Measurements from ENCODE around the gene MED16. TPM values are rescaled to one million over a fixed set of nuclear protein-coding genes. Genes with fewer than 3 reads are reported as not detected.

The MED16 gene
- total and polyA plus RNA-seq, 2 of the 4 experiments (the other 2 are of a cell fraction): 8.1 to 40.2 TPM

- Histone ChIP-seq H2AFZ (replicated peaks; ENCODE audit: low read length, poor library complexity) (peak within 1 kb of the TSS; percentile 79), H2AK9ac (replicated peaks; ENCODE audit: low read depth, low read length, poor library complexity) (no peak within 1 kb of the TSS), H3K79me1 (ENCODE audit: low read depth in 1 of 2, low read length in 2 of 2) (no peaks in the 10 kb centered on the region), H2AK5ac (ENCODE audit: low read depth, low read length) (no peak within 1 kb of the TSS), H2BK20ac (ENCODE audit: low read depth, low read length) (no peak within 1 kb of the TSS), H3K36me3 (ENCODE audit: control insufficient read depth, insufficient read depth, low read length) (no peaks in the 10 kb centered on the region), H3K4me1 (ENCODE audit: control insufficient read depth, insufficient read depth, low read length) (peaks cover 3% of the 10 kb centered on the region; the same call in 1 of the 2 replicates), H3K14ac (replicated peaks; ENCODE audit: low read depth, low read length) (no peak within 1 kb of the TSS), H3K9me3 (ENCODE audit: control insufficient read depth, insufficient read depth, low read length) (no peaks in the 10 kb centered on the region), H3K18ac (ENCODE audit: low read depth, low read length) (no peak within 1 kb of the TSS; the same call in 1 of the 2 replicates), H4K20me1 (ENCODE audit: insufficient read depth, low read length) (no peaks in the 10 kb centered on the region), H2BK120ac (ENCODE audit: low read depth, low read length) (no peak within 1 kb of the TSS), H3K23ac (ENCODE audit: low read depth, low read length) (no peak within 1 kb of the TSS), H3K4me3 (ENCODE audit: insufficient read depth, low read depth, low read length) (peak within 1 kb of the TSS; percentile 54), H3K9ac (ENCODE audit: low read depth, low read length) (no peak within 1 kb of the TSS), H4K91ac (ENCODE audit: insufficient read depth, low read depth, low read length) (no peak within 1 kb of the TSS), H3K56ac (ENCODE audit: extremely low read depth, insufficient read depth, low read length) (no peak within 1 kb of the TSS), H3K27me3 (ENCODE audit: control insufficient read depth, insufficient read depth, low read length) (peaks cover 2% of the 10 kb centered on the region; the same call in 1 of the 2 replicates), H2BK5ac (ENCODE audit: low read depth, low read length, poor library complexity, severe bottlenecking) (no peak within 1 kb of the TSS), H3K4me2 (ENCODE audit: low read depth, low read length) (peak within 1 kb of the TSS; percentile 65), H3K9me1 (ENCODE audit: insufficient read depth, low read length) (no peaks in the 10 kb centered on the region), H2BK15ac (ENCODE audit: low read depth, low read length) (no peak within 1 kb of the TSS), H3K27ac (ENCODE audit: insufficient read depth, low read length) (no peak within 1 kb of the TSS; the same call in 1 of the 2 replicates), H4K5ac (ENCODE audit: low read depth, low read length) (no peak within 1 kb of the TSS), H4K8ac (ENCODE audit: low read depth in 2 of 2, low read length in 2 of 2) (no peak within 1 kb of the TSS), H3K4ac (ENCODE audit: low read depth, low read length) (no peak within 1 kb of the TSS)
- ATAC-seq (ENCODE audit: low read depth): peak; percentile 30
- CTCF ChIA-PET: no interaction called here
- intact Hi-C loops (cut with micrococcal nuclease) (no loop called here), dilution Hi-C loops (cut with HindIII; ENCODE audit: low sequenced_read_pairs, unreplicated experiment) (no loop called here), in situ Hi-C loops (cut with MboI; ENCODE audit: low sequenced_read_pairs) (no loop called here)
- BruUV-seq (replicated peaks): no TSS peak
- TF ChIP-seq CEBPB (IDR thresholded peaks at IDR 0.05; ENCODE audit: low read depth, low read length): no peak
- no peak for TF ChIP-seq RCOR1 (IDR thresholded peaks at IDR 0.05; ENCODE audit: insufficient replicate concordance, low read length)
- no peak for TF ChIP-seq SMC3 (IDR thresholded peaks at IDR 0.05; ENCODE audit: low read depth, low read length)
- TF ChIP-seq, protein P1, sequence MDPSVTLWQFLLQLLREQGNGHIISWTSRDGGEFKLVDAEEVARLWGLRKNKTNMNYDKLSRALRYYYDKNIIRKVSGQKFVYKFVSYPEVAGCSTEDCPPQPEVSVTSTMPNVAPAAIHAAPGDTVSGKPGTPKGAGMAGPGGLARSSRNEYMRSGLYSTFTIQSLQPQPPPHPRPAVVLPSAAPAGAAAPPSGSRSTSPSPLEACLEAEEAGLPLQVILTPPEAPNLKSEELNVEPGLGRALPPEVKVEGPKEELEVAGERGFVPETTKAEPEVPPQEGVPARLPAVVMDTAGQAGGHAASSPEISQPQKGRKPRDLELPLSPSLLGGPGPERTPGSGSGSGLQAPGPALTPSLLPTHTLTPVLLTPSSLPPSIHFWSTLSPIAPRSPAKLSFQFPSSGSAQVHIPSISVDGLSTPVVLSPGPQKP (IDR thresholded peaks at IDR 0.05; ENCODE audit: borderline replicate concordance, low read depth, low read length): no peak
- TF ChIP-seq FOS (IDR thresholded peaks at IDR 0.05; ENCODE audit: low read depth, low read length): no peak
- TF ChIP-seq POLR2A (IDR thresholded peaks at IDR 0.05; ENCODE audit: low read depth, low read length): no peak
- no peak for DNase-seq
- 0% methylated on average over 16 of the region's 86 CpGs; no CpG with 5 or more reads in 1 of the 2 experiments for WGBS, 2 experiments (ENCODE audit: extremely low coverage in 2 of 2, insufficient read length in 1 of 2)
- POLR2A ChIA-PET (ENCODE audit: unreplicated experiment): no interaction called here
Measured at GRCh38 chr19:821825-822503, 71.0 kb downstream of the MED16 start, which contains the start of gene PLPPR3. Gene PLPPR3, minus strand, starts transcription at chr19:821955. Its CDS starts 396 bp downstream, at chr19:821559.

Data from IMR-90 (cell line).